Neutrophil (primary cell): ENCODE results near the gene ABCF3.

Experiments
- H3K27ac ChIP-seq: fragments of 200-600 bp; sonication (generic); 2 replicates; pipeline ENCODE4 v1.5.1; 2016; ENCODE audit warnings: mild to moderate bottlenecking, moderate library complexity
- H3K27me3 ChIP-seq: fragments of 200-600 bp; sonication (generic); 2 replicates; pipeline ENCODE4 v1.6.0; 2016; ENCODE audit warnings: mild to moderate bottlenecking
- H3K36me3 ChIP-seq: fragments of 200-600 bp; sonication (generic); 2 replicates; pipeline ENCODE4 v1.5.1; 2017
- H3K4me1 ChIP-seq, 2 experiments: fragments of 200-600 bp in 1 of 2; sonication (generic) in 1 of 2; 1 replicate in 1 of 2; 2 replicates in 1 of 2; pipeline versions ENCODE4 v1.5.1 to v1.6.1; 2013 to 2016; ENCODE audit warnings: low read depth in 1 of 2, low read length in 1 of 2, mild to moderate bottlenecking in 1 of 2, moderate library complexity in 1 of 2; ENCODE audit not compliant: control insufficient read depth in 1 of 2, insufficient read depth in 1 of 2
- H3K4me3 ChIP-seq, 2 experiments: fragments of 200-600 bp in 1 of 2; sonication (generic) in 1 of 2; 1 replicate in 1 of 2; 2 replicates in 1 of 2; pipeline ENCODE4 v1.5.1; 2013 to 2016; ENCODE audit warnings: low read depth in 1 of 2, low read length in 1 of 2, mild to moderate bottlenecking in 1 of 2, moderate library complexity in 1 of 2
- H3K9me3 ChIP-seq: fragments of 200-600 bp; sonication (generic); 2 replicates; pipeline ENCODE4 v1.5.1; 2016
- CTCF ChIP-seq: fragments of 200-600 bp; sonication (generic); IDR thresholded peaks from 2 replicates; pipeline ENCODE4 v1.5.1; 2016; ENCODE audit warnings: antibody characterized with exemption

Gene ABCF3

GRCh38 chr3:184209146-184209923 is 23.3 kb downstream of the ABCF3 start:
- TF ChIP-seq CTCF: no peak
- no peak overlapping the region for H3K27ac ChIP-seq
- H3K36me3 ChIP-seq: no peaks in the 10 kb centered on the region
- H3K4me1 ChIP-seq: no peaks in the 10 kb centered on the region
- no peaks in the 10 kb centered on the region for H3K9me3 ChIP-seq
- peaks cover 63% of the 10 kb centered on the region for H3K27me3 ChIP-seq
- no peak overlapping the region for H3K4me3 ChIP-seq

- TF ChIP-seq CTCF: no peak
- Histone ChIP-seq H3K27me3 (peaks cover 66% of the 10 kb centered on the region), H3K9me3 (no peaks in the 10 kb centered on the region), H3K4me3 (no peak overlapping the region), H3K4me1 (no peaks in the 10 kb centered on the region), H3K36me3 (no peaks in the 10 kb centered on the region), H3K27ac (no peak overlapping the region)
Observed at GRCh38 chr3:184211297-184211696, 25.3 kb downstream of the ABCF3 start.

DNA sequence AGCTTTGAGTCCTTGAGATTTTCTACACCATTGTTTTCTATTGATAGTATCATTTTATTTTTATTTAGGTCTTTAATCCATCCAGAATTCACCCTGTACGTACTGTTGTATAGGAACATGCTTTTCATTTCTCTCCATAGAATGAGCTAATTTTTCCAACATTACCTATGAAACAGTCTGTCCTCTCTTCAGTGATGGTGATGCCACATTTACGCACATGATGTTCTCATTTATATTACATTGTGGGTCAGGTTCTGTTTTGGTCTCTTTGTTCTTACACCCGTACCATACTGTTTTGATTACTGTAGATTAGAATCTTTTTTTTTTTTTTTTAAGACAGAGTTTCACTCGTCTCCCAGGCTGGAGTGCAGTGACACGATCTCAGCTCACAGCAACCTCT is 25.7 kb downstream of the ABCF3 start:
- no peak overlapping the region for H3K4me3 ChIP-seq
- H3K27ac ChIP-seq: no peak overlapping the region
- TF ChIP-seq CTCF: no peak
- H3K4me1 ChIP-seq: no peaks in the 10 kb centered on the region
- no peaks in the 10 kb centered on the region for H3K9me3 ChIP-seq
- H3K27me3 ChIP-seq: peaks cover 62% of the 10 kb centered on the region
- no peaks in the 10 kb centered on the region for H3K36me3 ChIP-seq

DNA sequence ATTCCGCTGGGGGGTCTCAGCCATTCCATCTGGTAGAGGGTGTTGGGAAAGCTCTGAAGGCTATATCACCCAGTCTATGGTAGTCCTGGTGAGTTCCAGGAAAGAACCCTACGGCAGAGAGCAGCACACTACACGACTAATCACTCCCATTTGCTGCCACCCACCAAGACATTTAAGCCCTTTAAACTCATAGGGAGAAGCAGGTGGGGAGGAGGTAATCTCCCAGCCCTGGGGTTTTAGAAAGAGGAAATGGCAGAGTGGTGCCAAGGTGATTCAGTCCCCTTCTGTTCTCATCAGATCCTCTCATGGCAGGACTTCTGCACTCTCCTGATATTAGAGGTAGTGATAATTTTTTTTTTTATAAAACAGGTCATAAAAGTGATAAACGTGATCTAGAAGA is 32.8 kb downstream of the ABCF3 start:
- no peak overlapping the region for H3K4me3 ChIP-seq
- no peak overlapping the region for H3K27ac ChIP-seq
- no peaks in the 10 kb centered on the region for H3K4me1 ChIP-seq
- no peaks in the 10 kb centered on the region for H3K36me3 ChIP-seq
- no peaks in the 10 kb centered on the region for H3K9me3 ChIP-seq
- TF ChIP-seq CTCF: no peak
- peaks cover 69% of the 10 kb centered on the region for H3K27me3 ChIP-seq

GRCh38 chr3:184222521-184222920 is 36.5 kb downstream of the ABCF3 start:
- H3K36me3 ChIP-seq: no peaks in the 10 kb centered on the region
- no peak for TF ChIP-seq CTCF
- H3K27me3 ChIP-seq: peaks cover 81% of the 10 kb centered on the region
- H3K27ac ChIP-seq: no peak overlapping the region
- H3K9me3 ChIP-seq: no peaks in the 10 kb centered on the region
- H3K4me3 ChIP-seq: no peak overlapping the region
- H3K4me1 ChIP-seq: no peaks in the 10 kb centered on the region
